ENCODE results near the gene PNRC2.

PNRC2 gene

GRCh38 chr1:23910553-23911246 is 48.9 kb upstream of the PNRC2 start:
- H3K36me3 ChIP-seq (ENCODE audit: control insufficient read depth in 2 of 2, insufficient read depth in 1 of 2, low read length in 2 of 2): no peaks in the 10 kb centered on the region
- H3K4me1 ChIP-seq (ENCODE audit: control insufficient read depth, insufficient read depth, low read length): no peaks in the 10 kb centered on the region
- CTCF ChIA-PET: interaction anchor here (0.9 to 1.2 kb wide), 4 partner anchors 20 to 113 kb away, joined by 3 to 4 read pairs (median 4); no protein-coding TSS in a partner anchor
- H3K9me3 ChIP-seq (ENCODE audit: control insufficient read depth, insufficient read depth, low read depth, low read length): no peaks in the 10 kb centered on the region
- no peak for TF ChIP-seq ZNF785 (tag by site-specific recombination; IDR thresholded peaks at IDR 0.05)
- peak; percentile 25; the same call in 1 of the 2 replicates for TF ChIP-seq ZNF362 (tag by site-specific recombination; IDR thresholded peaks at IDR 0.05)
- H3K4me3 ChIP-seq (ENCODE audit: low read depth, low read length): no peak overlapping the region
- no peak overlapping the region for H3K27ac ChIP-seq (ENCODE audit: extremely low read depth, low read depth, low read length)
- POLR2A ChIA-PET: no interaction called here

GRCh38 chr1:23911921-23912320 is 47.7 kb upstream of the PNRC2 start:
- ChIA-PET POLR2A (no interaction called here), CTCF (interaction anchor here (1.1 kb wide), 1 partner anchor 19 kb away, joined by 3 read pairs; no protein-coding TSS in a partner anchor)
- Histone ChIP-seq H3K4me3 (ENCODE audit: low read depth, low read length) (no peak overlapping the region), H3K36me3 (ENCODE audit: control insufficient read depth in 2 of 2, insufficient read depth in 1 of 2, low read length in 2 of 2) (no peaks in the 10 kb centered on the region), H3K27ac (ENCODE audit: extremely low read depth, low read depth, low read length) (no peak overlapping the region), H3K4me1 (ENCODE audit: control insufficient read depth, insufficient read depth, low read length) (no peaks in the 10 kb centered on the region), H3K9me3 (ENCODE audit: control insufficient read depth, insufficient read depth, low read depth, low read length) (no peaks in the 10 kb centered on the region)
- TF ChIP-seq KLF7 (tag by site-specific recombination; IDR thresholded peaks at IDR 0.05; ENCODE audit: borderline replicate concordance): no peak
- TF ChIP-seq KLF10 (tag by site-specific recombination; IDR thresholded peaks at IDR 0.05): no peak
- no peak for TF ChIP-seq KLF17 (tag by site-specific recombination; IDR thresholded peaks at IDR 0.05)
- TF ChIP-seq ZSCAN16 (tag by site-specific recombination; IDR thresholded peaks at IDR 0.05): no peak
- no peak for TF ChIP-seq ZNF239 (tag by site-specific recombination; IDR thresholded peaks at IDR 0.05)
- TF ChIP-seq ZNF350 (tag by site-specific recombination; IDR thresholded peaks at IDR 0.05): no peak
- no peak for TF ChIP-seq ZNF701 (tag by site-specific recombination; IDR thresholded peaks at IDR 0.05)

GRCh38 chr1:23913212-23913880 is 46.3 kb upstream of the PNRC2 start, which contains the start of gene CNR2:
Gene CNR2, minus strand, starts transcription at chr1:23913362. Its CDS starts 37,745 bp downstream, at chr1:23875617.
- ChIA-PET POLR2A (no interaction called here), CTCF (interaction anchor here (0.6 to 1.4 kb wide), 5 partner anchors 97 to 374 kb away, joined by 3 to 7 read pairs (median 3); no protein-coding TSS in a partner anchor)
- no peak within 1 kb of the TSS for H3K4me3 ChIP-seq (ENCODE audit: low read depth, low read length)
- H3K9me3 ChIP-seq (ENCODE audit: control insufficient read depth, insufficient read depth, low read depth, low read length): no peaks in the 10 kb centered on the region
- H3K4me1 ChIP-seq (ENCODE audit: control insufficient read depth, insufficient read depth, low read length): no peaks in the 10 kb centered on the region
- TF ChIP-seq SCRT2 (tag by site-specific recombination; IDR thresholded peaks at IDR 0.05): peak; percentile 67; the same call in 1 of the 2 replicates
- TF ChIP-seq REST (tag by site-specific recombination; IDR thresholded peaks at IDR 0.05): no peak
- no peak for TF ChIP-seq HOXD13 (CRISPR knock-in tag; IDR thresholded peaks at IDR 0.05; ENCODE audit: borderline replicate concordance)
- TF ChIP-seq ZNF175 (tag by site-specific recombination; IDR thresholded peaks at IDR 0.05): no peak
- H3K36me3 ChIP-seq (ENCODE audit: control insufficient read depth in 2 of 2, insufficient read depth in 1 of 2, low read length in 2 of 2): no peaks in the 10 kb centered on the region
- H3K27ac ChIP-seq (ENCODE audit: extremely low read depth, low read depth, low read length): no peak within 1 kb of the TSS
